ENCODE results near the gene LRRC75B. TPM values are rescaled to one million over a fixed set of nuclear protein-coding genes. Genes with fewer than 3 reads are reported as not detected.
"Not testable (repeated sequence)": the region's sequence is repeated elsewhere in the genome, so short reads cannot be mapped to it uniquely, and the experiment has no call there.

The LRRC75B gene
- total and polyA plus RNA-seq, 12 donors = 1.5 to 48.3 (median 5.5) TPM

- intact Hi-C loops (cut with DNase I); H3K36me3 ChIP-seq (replicated peaks in 1 of 2); H3K4me3 ChIP-seq; DNase-seq; H3K9me3 ChIP-seq (replicated peaks in 1 of 3); H3K4me1 ChIP-seq (replicated peaks in 1 of 2); H3K27me3 ChIP-seq: not testable (repeated sequence)
- peak overlapping the region in 2 of 5 donors; percentile 49 to 83 for H3K27ac ChIP-seq
- 58 to 82% (median 65%) methylated on average over 6 to 7 of the region's 7 CpGs for WGBS, 4 donors
These were observed 38.0 kb upstream of the LRRC75B start for GRCh38 chr22:24630812-24631427.

GRCh38 chr22:24629069-24629468, 36.2 kb upstream of the LRRC75B start:
- H3K9me3 ChIP-seq (replicated peaks in 1 of 3); H3K27me3 ChIP-seq; intact Hi-C loops (cut with DNase I); H3K4me1 ChIP-seq (replicated peaks in 1 of 2); H3K36me3 ChIP-seq (replicated peaks in 1 of 2); H3K4me3 ChIP-seq; H3K27ac ChIP-seq: not testable (repeated sequence)
- DNase-seq = peak in 6 of 7 donors; percentile 24 to 58 (median 38)
- 38 to 47% methylated on average over 8 to 9 of the region's 11 CpGs; no CpG with 5 or more reads in 2 of the 4 donors for WGBS, 4 donors
- TF ChIP-seq CTCF (IDR thresholded peaks at IDR 0.05) = peak in 5 of 6 experiments; percentile 10 to 62 (median 44)

GRCh38 chr22:24627911-24628310, 35.0 kb upstream of the LRRC75B start:
- DNase-seq; H3K4me1 ChIP-seq (replicated peaks in 1 of 2); intact Hi-C loops (cut with DNase I); H3K27me3 ChIP-seq; H3K27ac ChIP-seq; H3K4me3 ChIP-seq; H3K36me3 ChIP-seq (replicated peaks in 1 of 2); H3K9me3 ChIP-seq (replicated peaks in 1 of 3): not testable (repeated sequence)
- WGBS, 4 donors = 86 to 93% (median 90%) methylated on average over 4 to 13 of the region's 16 CpGs; no CpG with 5 or more reads in 1 of the 4 donors

GRCh38 chr22:24622596-24622995, 29.7 kb upstream of the LRRC75B start:
- DNase-seq; H3K4me3 ChIP-seq; H3K36me3 ChIP-seq (replicated peaks in 1 of 2); H3K9me3 ChIP-seq (replicated peaks in 1 of 3); intact Hi-C loops (cut with DNase I); H3K27me3 ChIP-seq; H3K27ac ChIP-seq; H3K4me1 ChIP-seq (replicated peaks in 1 of 2): not testable (repeated sequence)
- 63 to 79% (median 70%) methylated on average over 2 of the region's 2 CpGs for WGBS, 4 donors

- intact Hi-C loops (cut with DNase I); H3K27ac ChIP-seq; H3K36me3 ChIP-seq (replicated peaks in 1 of 2); H3K27me3 ChIP-seq; H3K9me3 ChIP-seq (replicated peaks in 1 of 3); H3K4me1 ChIP-seq (replicated peaks in 1 of 2); DNase-seq; H3K4me3 ChIP-seq: not testable (repeated sequence)
- 66 to 74% (median 71%) methylated on average over 3 to 4 of the region's 5 CpGs for WGBS, 4 donors
These were observed 28.4 kb upstream of the LRRC75B start for GRCh38 chr22:24621244-24621643.

GRCh38 chr22:24614794-24615193, 21.9 kb upstream of the LRRC75B start:
- H3K9me3 ChIP-seq (replicated peaks in 1 of 3); H3K27ac ChIP-seq; H3K36me3 ChIP-seq (replicated peaks in 1 of 2); DNase-seq; intact Hi-C loops (cut with DNase I); H3K4me1 ChIP-seq (replicated peaks in 1 of 2); H3K4me3 ChIP-seq; H3K27me3 ChIP-seq: not testable (repeated sequence)
- 83 to 94% (median 88%) methylated on average over 2 to 15 of the region's 15 CpGs for WGBS, 4 donors

- intact Hi-C loops (cut with DNase I); H3K9me3 ChIP-seq (replicated peaks in 1 of 3); H3K36me3 ChIP-seq (replicated peaks in 1 of 2); DNase-seq; H3K4me3 ChIP-seq; H3K27me3 ChIP-seq; H3K27ac ChIP-seq; H3K4me1 ChIP-seq (replicated peaks in 1 of 2): not testable (repeated sequence)
- 93 to 100% (median 97%) methylated on average over 1 to 3 of the region's 3 CpGs; no CpG with 5 or more reads in 1 of the 4 donors for WGBS, 4 donors
These were observed 17.0 kb upstream of the LRRC75B start for GRCh38 chr22:24609888-24610287.

GRCh38 chr22:24608327-24608726, 15.5 kb upstream of the LRRC75B start:
- 73 to 87% (median 82%) methylated on average over 3 to 6 of the region's 6 CpGs for WGBS, 4 donors

GRCh38 chr22:24607429-24607983, 14.6 kb upstream of the LRRC75B start:
- WGBS, 4 donors = 68 to 100% (median 73%) methylated on average over 2 to 18 of the region's 18 CpGs
- H3K4me1 ChIP-seq (replicated peaks in 1 of 2); H3K27me3 ChIP-seq; H3K27ac ChIP-seq; H3K4me3 ChIP-seq; H3K9me3 ChIP-seq (replicated peaks in 1 of 3); intact Hi-C loops (cut with DNase I); H3K36me3 ChIP-seq (replicated peaks in 1 of 2): not testable (repeated sequence)
- peak in 1 of 7 donors; percentile 53 for DNase-seq

More at GRCh38 chr22:24608327-24608726, 15.5 kb upstream of the LRRC75B start:
- H3K36me3 ChIP-seq (replicated peaks in 1 of 2); H3K9me3 ChIP-seq (replicated peaks in 1 of 3); intact Hi-C loops (cut with DNase I); H3K27ac ChIP-seq; H3K27me3 ChIP-seq; DNase-seq; H3K4me1 ChIP-seq (replicated peaks in 1 of 2); H3K4me3 ChIP-seq: not testable (repeated sequence)

GRCh38 chr22:24606340-24606739, 13.5 kb upstream of the LRRC75B start:
- intact Hi-C loops (cut with DNase I); H3K4me1 ChIP-seq (replicated peaks in 1 of 2); H3K36me3 ChIP-seq (replicated peaks in 1 of 2); H3K9me3 ChIP-seq (replicated peaks in 1 of 3); H3K27me3 ChIP-seq; H3K27ac ChIP-seq; DNase-seq; H3K4me3 ChIP-seq: not testable (repeated sequence)
- WGBS, 4 donors = 60 to 68% (median 60%) methylated on average over 1 to 2 of the region's 2 CpGs; no CpG with 5 or more reads in 1 of the 4 donors

Measured in adrenal gland (tissue), 12 donors.